ENCODE measurements around the gene SP1. TPM values are rescaled to one million over a fixed set of nuclear protein-coding genes. Genes with fewer than 3 reads are reported as not detected.
A peak's percentile ranks its signal among the peaks of the same experiment; 100 is the strongest.
"Not testable (repeated sequence)": the region's sequence is repeated elsewhere in the genome, so short reads cannot be mapped to it uniquely, and the experiment has no call there.

The SP1 gene
- 100 to 1,000 TPM; 109 to 110 TPM for total RNA-seq
- 10 to 100 TPM in 1 of 2 donors, 1 to 10 TPM in 1; 4.3 to 10.6 TPM for polyA plus RNA-seq

GRCh38 chr12:53380104-53380793 is at the start of gene SP1:
Gene SP1, plus strand, starts transcription at chr12:53380176. Its CDS starts 116 bp downstream, at chr12:53380292.
- POLR2A ChIA-PET (ENCODE audit: partially characterized antibody) = interaction anchor here (0.7 to 3.2 kb wide), 28 partner anchors 15 to 374 kb away, joined by 3 to 59 read pairs (median 6); partner anchors contain the start of genes AAAS, ATF7, ATP5MC2 and CSAD
- intact Hi-C loops (cut with micrococcal nuclease) = loop anchor here (1.0 kb wide), 4 partner anchors 41 to 85 kb away; partner anchors contain the start of genes PFDN5 and PRR13
- Histone ChIP-seq H3K4me3 (ENCODE audit: low read length in 2 of 2) (peak within 1 kb of the TSS; percentile 57 to 86), H3K27me3 (ENCODE audit: insufficient read depth, low read length) (no peaks in the 10 kb centered on the region), H3K36me3 (ENCODE audit: insufficient read depth, low read length) (peaks cover 22% of the 10 kb centered on the region), H3K27ac (ENCODE audit: low read depth, low read length) (peak within 1 kb of the TSS; percentile 70), H3K4me1 (ENCODE audit: insufficient read depth, low read length) (peaks cover 50% of the 10 kb centered on the region), H3K9me3 (ENCODE audit: control insufficient read depth in 1 of 2, low read length in 2 of 2) (no peaks in the 10 kb centered on the region)
- Mint-ChIP-seq H3K27me3 (no peaks in the 10 kb centered on the region), H3K36me3 (peaks cover 31 to 34% of the 10 kb centered on the region in 2 donors), H3K4me1 (peaks cover 29 to 41% (median 36%) of the 10 kb centered on the region in 4 donors), H3K9me3 (no peaks in the 10 kb centered on the region), H3K27ac (peak within 1 kb of the TSS; percentile 68 to 95 (median 90)), H3K4me3 (peak within 1 kb of the TSS; percentile 84 to 93 (median 88))
- CTCF ChIA-PET (ENCODE audit: partially characterized antibody) = interaction anchor here (1.5 to 9.5 kb wide), 7 partner anchors 27 to 128 kb away, joined by 4 to 81 read pairs (median 23); partner anchors contain the start of genes AAAS and AMHR2
- DNase-seq = peak; percentile 86 to 91 (median 88)

GRCh38 chr12:53330671-53331070 is 49.3 kb upstream of the SP1 start:
- H3K4me3 ChIP-seq (ENCODE audit: low read length in 2 of 2) = no peak overlapping the region
- H3K9me3 Mint-ChIP-seq = no peaks in the 10 kb centered on the region
- ChIA-PET POLR2A (ENCODE audit: partially characterized antibody) (interaction anchor here (2.5 kb wide), 1 partner anchor 9 kb away, joined by 8 read pairs; the partner anchor contains the start of gene AAAS), CTCF (ENCODE audit: partially characterized antibody) (interaction anchor here (0.5 to 14.0 kb wide), 4 partner anchors 9 to 118 kb away, joined by 3 to 294 read pairs (median 7); partner anchors contain the start of gene AAAS)
- intact Hi-C loops (cut with micrococcal nuclease) = no loop called here
- H3K4me1 Mint-ChIP-seq = peaks cover 0 to 9% (median 1%) of the 10 kb centered on the region in 4 donors
- H3K27me3 Mint-ChIP-seq = peaks cover 5 to 29% of the 10 kb centered on the region in 2 donors
- no peaks in the 10 kb centered on the region for H3K36me3 Mint-ChIP-seq
- no peaks in the 10 kb centered on the region for H3K9me3 ChIP-seq (ENCODE audit: control insufficient read depth in 1 of 2, low read length in 2 of 2)
- H3K27ac Mint-ChIP-seq = no peak overlapping the region
- H3K4me1 ChIP-seq (ENCODE audit: insufficient read depth, low read length) = peaks cover 5% of the 10 kb centered on the region
- no peak for DNase-seq
- no peak overlapping the region for H3K4me3 Mint-ChIP-seq
- no peaks in the 10 kb centered on the region for H3K36me3 ChIP-seq (ENCODE audit: insufficient read depth, low read length)
- H3K27ac ChIP-seq (ENCODE audit: low read depth, low read length) = no peak overlapping the region
- peaks cover 3% of the 10 kb centered on the region for H3K27me3 ChIP-seq (ENCODE audit: insufficient read depth, low read length)

- DNase-seq; intact Hi-C loops (cut with micrococcal nuclease); H3K4me3 ChIP-seq (ENCODE audit: low read length in 2 of 2); H3K9me3 Mint-ChIP-seq; H3K9me3 ChIP-seq (ENCODE audit: control insufficient read depth in 1 of 2, low read length in 2 of 2); H3K4me1 ChIP-seq (ENCODE audit: insufficient read depth, low read length); H3K36me3 Mint-ChIP-seq; H3K4me1 Mint-ChIP-seq; H3K27ac ChIP-seq (ENCODE audit: low read depth, low read length); H3K36me3 ChIP-seq (ENCODE audit: insufficient read depth, low read length): not testable (repeated sequence)
- CTCF ChIA-PET (ENCODE audit: partially characterized antibody) = interaction anchor here (0.7 to 2.6 kb wide), 6 partner anchors 11 to 235 kb away, joined by 3 to 8 read pairs (median 3); partner anchors contain the start of genes AAAS and IGFBP6
- H3K27ac Mint-ChIP-seq = peak overlapping the region in 1 of 7 donors; percentile 64
- H3K4me3 Mint-ChIP-seq = peak overlapping the region in 1 of 8 donors; percentile 18
- H3K27me3 ChIP-seq (ENCODE audit: insufficient read depth, low read length) = peaks cover 12% of the 10 kb centered on the region
- POLR2A ChIA-PET (ENCODE audit: partially characterized antibody) = interaction anchor here (2.5 kb wide), 1 partner anchor 11 kb away, joined by 8 read pairs; the partner anchor contains the start of gene AAAS
- peaks cover 13 to 42% of the 10 kb centered on the region in 2 donors for H3K27me3 Mint-ChIP-seq
Measured at GRCh38 chr12:53332339-53332738, 47.6 kb upstream of the SP1 start.

- Mint-ChIP-seq H3K4me1 (peaks cover 0 to 6% (median under 1%) of the 10 kb centered on the region in 4 donors), H3K27me3 (peaks cover 14 to 46% of the 10 kb centered on the region in 2 donors), H3K9me3 (no peaks in the 10 kb centered on the region), H3K4me3 (no peak overlapping the region), H3K36me3 (no peaks in the 10 kb centered on the region), H3K27ac (no peak overlapping the region)
- no peak overlapping the region for H3K4me3 ChIP-seq (ENCODE audit: low read length in 2 of 2)
- H3K27ac ChIP-seq (ENCODE audit: low read depth, low read length) = no peak overlapping the region
- no peaks in the 10 kb centered on the region for H3K4me1 ChIP-seq (ENCODE audit: insufficient read depth, low read length)
- intact Hi-C loops (cut with micrococcal nuclease) = no loop called here
- no peaks in the 10 kb centered on the region for H3K36me3 ChIP-seq (ENCODE audit: insufficient read depth, low read length)
- no peak for DNase-seq
- ChIA-PET POLR2A (ENCODE audit: partially characterized antibody) (interaction anchor here (2.5 kb wide), 1 partner anchor 11 kb away, joined by 8 read pairs; the partner anchor contains the start of gene AAAS), CTCF (ENCODE audit: partially characterized antibody) (interaction anchor here (0.7 to 1.0 kb wide), 3 partner anchors 11 to 235 kb away, joined by 3 to 5 read pairs (median 3); partner anchors contain the start of genes AAAS and IGFBP6)
- H3K9me3 ChIP-seq (ENCODE audit: control insufficient read depth in 1 of 2, low read length in 2 of 2) = no peaks in the 10 kb centered on the region
- H3K27me3 ChIP-seq (ENCODE audit: insufficient read depth, low read length) = peaks cover 16% of the 10 kb centered on the region
Measured at GRCh38 chr12:53332744-53333143, 47.2 kb upstream of the SP1 start.

GRCh38 chr12:53333289-53333688 is 46.7 kb upstream of the SP1 start:
- no peak for DNase-seq
- Mint-ChIP-seq H3K4me3 (no peak overlapping the region), H3K4me1 (peaks cover 0 to 7% (median 2%) of the 10 kb centered on the region in 4 donors), H3K9me3 (no peaks in the 10 kb centered on the region), H3K36me3 (no peaks in the 10 kb centered on the region), H3K27me3 (peaks cover 19 to 51% of the 10 kb centered on the region in 2 donors), H3K27ac (no peak overlapping the region)
- Histone ChIP-seq H3K27me3 (ENCODE audit: insufficient read depth, low read length) (peaks cover 21% of the 10 kb centered on the region), H3K4me1 (ENCODE audit: insufficient read depth, low read length) (no peaks in the 10 kb centered on the region), H3K9me3 (ENCODE audit: control insufficient read depth in 1 of 2, low read length in 2 of 2) (no peaks in the 10 kb centered on the region), H3K36me3 (ENCODE audit: insufficient read depth, low read length) (no peaks in the 10 kb centered on the region), H3K4me3 (ENCODE audit: low read length in 2 of 2) (no peak overlapping the region), H3K27ac (ENCODE audit: low read depth, low read length) (no peak overlapping the region)
- intact Hi-C loops (cut with micrococcal nuclease) = no loop called here
- ChIA-PET POLR2A (ENCODE audit: partially characterized antibody) (no interaction called here), CTCF (ENCODE audit: partially characterized antibody) (interaction anchor here (0.6 kb wide), 1 partner anchor 13 kb away, joined by 3 read pairs; no protein-coding TSS in a partner anchor)

GRCh38 chr12:53333845-53334244 is 46.1 kb upstream of the SP1 start:
- Histone ChIP-seq H3K27ac (ENCODE audit: low read depth, low read length) (no peak overlapping the region), H3K4me1 (ENCODE audit: insufficient read depth, low read length) (no peaks in the 10 kb centered on the region), H3K36me3 (ENCODE audit: insufficient read depth, low read length) (no peaks in the 10 kb centered on the region), H3K4me3 (ENCODE audit: low read length in 2 of 2) (no peak overlapping the region), H3K9me3 (ENCODE audit: control insufficient read depth in 1 of 2, low read length in 2 of 2) (no peaks in the 10 kb centered on the region), H3K27me3 (ENCODE audit: insufficient read depth, low read length) (peaks cover 22% of the 10 kb centered on the region)
- DNase-seq = no peak
- Mint-ChIP-seq H3K36me3 (no peaks in the 10 kb centered on the region), H3K9me3 (no peaks in the 10 kb centered on the region), H3K27me3 (peaks cover 21 to 54% of the 10 kb centered on the region in 2 donors), H3K27ac (peak overlapping the region in 2 of 7 donors; percentile 17 to 29), H3K4me1 (peaks cover 0 to 7% (median 2%) of the 10 kb centered on the region in 4 donors), H3K4me3 (no peak overlapping the region)
- ChIA-PET POLR2A (ENCODE audit: partially characterized antibody) (no interaction called here), CTCF (ENCODE audit: partially characterized antibody) (interaction anchor here (0.6 to 2.3 kb wide), 2 partner anchors 13 to 87 kb away, joined by 3 to 7 read pairs; no protein-coding TSS in a partner anchor)
- intact Hi-C loops (cut with micrococcal nuclease) = no loop called here

- Mint-ChIP-seq H3K27me3 (peaks cover 21 to 53% of the 10 kb centered on the region in 2 donors), H3K27ac (no peak overlapping the region), H3K4me3 (no peak overlapping the region), H3K9me3 (no peaks in the 10 kb centered on the region), H3K4me1 (peaks cover 0 to 7% (median 2%) of the 10 kb centered on the region in 4 donors), H3K36me3 (no peaks in the 10 kb centered on the region)
- DNase-seq = no peak
- Histone ChIP-seq H3K9me3 (ENCODE audit: control insufficient read depth in 1 of 2, low read length in 2 of 2) (no peaks in the 10 kb centered on the region), H3K27me3 (ENCODE audit: insufficient read depth, low read length) (peaks cover 22% of the 10 kb centered on the region), H3K4me3 (ENCODE audit: low read length in 2 of 2) (no peak overlapping the region), H3K36me3 (ENCODE audit: insufficient read depth, low read length) (no peaks in the 10 kb centered on the region), H3K27ac (ENCODE audit: low read depth, low read length) (no peak overlapping the region), H3K4me1 (ENCODE audit: insufficient read depth, low read length) (no peaks in the 10 kb centered on the region)
- intact Hi-C loops (cut with micrococcal nuclease) = no loop called here
- CTCF ChIA-PET (ENCODE audit: partially characterized antibody) = interaction anchor here (1.0 to 2.3 kb wide), 3 partner anchors 11 to 86 kb away, joined by 5 to 15 read pairs (median 7); no protein-coding TSS in a partner anchor
- POLR2A ChIA-PET (ENCODE audit: partially characterized antibody) = interaction anchor here (0.9 to 1.2 kb wide), 2 partner anchors 10 to 14 kb away, joined by 3 to 4 read pairs; partner anchors contain the start of gene AAAS
Measured at GRCh38 chr12:53334822-53335221, 45.2 kb upstream of the SP1 start.
